Measurements from ENCODE around the gene THAP10. TPM values are rescaled to one million over a fixed set of nuclear protein-coding genes. Genes with fewer than 3 reads are reported as not detected.

Gene THAP10
- total RNA-seq, result not detected
- polyA plus RNA-seq (2013, experiment 1 of 2), result 0.11 TPM
- polyA plus RNA-seq (2013, experiment 2 of 2), result 0.24 TPM
- total RNA-seq, result 0 to 0.59 (median 0.07) reads per million in 172 experiments

DNA sequence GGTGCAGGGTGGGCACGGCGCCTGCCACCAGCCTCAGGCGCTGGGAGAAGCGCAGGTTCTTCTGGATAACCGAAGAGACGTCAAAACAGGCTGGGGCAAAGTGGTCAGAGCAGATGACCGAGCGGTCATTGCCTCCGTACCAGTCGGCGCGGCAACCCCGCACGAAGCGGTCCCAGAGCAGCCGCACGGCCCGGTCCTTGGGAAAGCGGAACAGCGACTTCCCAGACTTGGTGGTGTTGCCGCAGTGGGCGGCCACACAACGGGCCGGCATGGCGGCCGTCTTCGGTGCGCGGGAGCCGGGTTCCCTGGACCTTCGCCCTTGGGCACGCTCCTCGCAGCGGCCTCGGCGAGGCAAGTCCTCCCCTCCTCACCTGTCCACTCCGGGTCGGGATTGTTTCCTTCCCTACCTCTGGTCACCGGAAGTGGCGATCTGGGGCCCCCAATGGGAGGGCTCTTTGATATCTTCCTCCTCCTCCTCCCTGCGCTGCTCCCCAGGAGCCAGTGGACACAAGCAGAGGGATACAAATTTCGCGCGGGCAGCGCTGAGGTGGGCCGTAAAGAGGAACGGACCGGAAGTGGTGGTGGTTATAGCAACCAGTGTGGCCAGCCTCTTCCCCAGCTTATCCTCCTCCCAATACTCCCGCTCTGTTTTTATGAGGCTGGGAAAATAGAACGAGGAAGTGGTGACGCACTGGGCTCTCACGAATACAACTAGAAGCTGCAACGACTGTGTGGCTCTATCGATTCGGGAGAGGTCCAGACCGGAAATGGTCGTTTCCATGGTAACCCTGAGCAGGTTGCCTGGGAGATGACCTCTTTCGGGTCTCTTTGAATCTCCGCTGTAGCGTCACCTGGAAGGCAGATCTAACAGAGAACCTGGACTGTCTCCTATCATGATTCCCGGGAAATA, at the start of gene THAP10, which contains the start of gene LRRC49:
Gene THAP10 (minus strand): TSS at position 432 of the 910 bp plus-strand sequence. CDS start 161 bp downstream, at position 271.
Gene LRRC49 (plus strand): TSS at position 825 of the 910 bp plus-strand sequence. CDS start 69 bp downstream, at position 894.
- Histone ChIP-seq H3K36me3 (ENCODE audit: insufficient read depth, low read length) (no peaks in the 10 kb centered on the region), H3K4me1 (ENCODE audit: insufficient read depth, low read length) (peaks cover 17% of the 10 kb centered on the region), H3K9me3 (ENCODE audit: control insufficient read depth in 1 of 2, insufficient read depth in 1 of 2, low read length in 2 of 2) (peaks cover 0 to 8% of the 10 kb centered on the region in 2 experiments), H3K4me3 (ENCODE audit: low read length) (peak within 1 kb of the TSS; percentile 64), H3K27me3 (ENCODE audit: control insufficient read depth in 1 of 2, insufficient read depth in 2 of 2, low read length in 2 of 2) (peaks cover 22 to 46% of the 10 kb centered on the region in 2 experiments), H3K27ac (ENCODE audit: low read depth in 1 of 2, low read length in 2 of 2) (peak within 1 kb of the TSS in 1 of 2 donors; percentile 26)
- DNase-seq (peak in 7 of 14 experiments; percentile 2 to 75 (median 28)), ATAC-seq (ENCODE audit: poor library complexity) (no peak)
- Mint-ChIP-seq H3K36me3 (ENCODE audit: low read depth) (no peaks in the 10 kb centered on the region), H3K27ac (peak within 1 kb of the TSS; percentile 38), H3K9me3 (no peaks in the 10 kb centered on the region), H3K4me3 (peak within 1 kb of the TSS; percentile 84), H3K27me3 (peaks cover 76% of the 10 kb centered on the region), H3K4me1 (ENCODE audit: low read depth) (peaks cover 17% of the 10 kb centered on the region)
- TF ChIP-seq, protein P1, sequence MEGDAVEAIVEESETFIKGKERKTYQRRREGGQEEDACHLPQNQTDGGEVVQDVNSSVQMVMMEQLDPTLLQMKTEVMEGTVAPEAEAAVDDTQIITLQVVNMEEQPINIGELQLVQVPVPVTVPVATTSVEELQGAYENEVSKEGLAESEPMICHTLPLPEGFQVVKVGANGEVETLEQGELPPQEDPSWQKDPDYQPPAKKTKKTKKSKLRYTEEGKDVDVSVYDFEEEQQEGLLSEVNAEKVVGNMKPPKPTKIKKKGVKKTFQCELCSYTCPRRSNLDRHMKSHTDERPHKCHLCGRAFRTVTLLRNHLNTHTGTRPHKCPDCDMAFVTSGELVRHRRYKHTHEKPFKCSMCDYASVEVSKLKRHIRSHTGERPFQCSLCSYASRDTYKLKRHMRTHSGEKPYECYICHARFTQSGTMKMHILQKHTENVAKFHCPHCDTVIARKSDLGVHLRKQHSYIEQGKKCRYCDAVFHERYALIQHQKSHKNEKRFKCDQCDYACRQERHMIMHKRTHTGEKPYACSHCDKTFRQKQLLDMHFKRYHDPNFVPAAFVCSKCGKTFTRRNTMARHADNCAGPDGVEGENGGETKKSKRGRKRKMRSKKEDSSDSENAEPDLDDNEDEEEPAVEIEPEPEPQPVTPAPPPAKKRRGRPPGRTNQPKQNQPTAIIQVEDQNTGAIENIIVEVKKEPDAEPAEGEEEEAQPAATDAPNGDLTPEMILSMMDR (IDR thresholded peaks at IDR 0.05), result no peak
- intact Hi-C loops (cut with DNase I, micrococcal nuclease), result no loop called here
- ChIA-PET CTCF (no interaction called here), POLR2A (interaction anchor here (0.6 kb wide), 1 partner anchor 11 kb away, joined by 3 read pairs; no protein-coding TSS in a partner anchor)

DNA sequence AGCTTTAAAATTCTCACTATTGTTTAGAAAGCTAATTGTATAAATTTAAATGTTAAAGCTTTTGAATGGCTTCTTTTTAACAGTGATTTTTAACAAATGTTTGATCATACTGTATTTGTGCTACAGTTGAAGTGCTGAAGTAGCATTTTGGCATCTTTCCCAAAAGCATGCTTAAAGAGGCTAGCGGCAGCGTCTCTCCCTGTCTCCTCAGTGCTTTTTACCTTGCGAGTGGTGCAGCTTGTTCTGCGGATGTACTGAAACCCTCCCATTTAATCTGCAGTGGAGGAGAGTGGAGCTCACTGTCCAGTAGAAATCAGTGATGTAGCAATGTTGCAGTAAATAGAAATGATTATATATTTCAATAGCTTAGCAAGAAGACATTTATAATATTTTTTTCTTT, 44.1 kb upstream of the THAP10 start:
- ATAC-seq (ENCODE audit: poor library complexity) (no peak), DNase-seq (no peak)
- peaks cover 0 to 12% of the 10 kb centered on the region in 2 experiments for H3K27me3 ChIP-seq (ENCODE audit: control insufficient read depth in 1 of 2, insufficient read depth in 2 of 2, low read length in 2 of 2)
- H3K4me3 Mint-ChIP-seq, result no peak overlapping the region
- POLR2A ChIA-PET, result no interaction called here
- no peak overlapping the region for H3K4me3 ChIP-seq (ENCODE audit: low read length)
- CTCF ChIA-PET, result interaction anchor here (0.6 kb wide), 1 partner anchor 36 kb away, joined by 3 read pairs; no protein-coding TSS in a partner anchor
- no peak overlapping the region for H3K27ac ChIP-seq (ENCODE audit: low read depth in 1 of 2, low read length in 2 of 2)
- H3K4me1 ChIP-seq (ENCODE audit: insufficient read depth, low read length), result no peaks in the 10 kb centered on the region
- no peak overlapping the region for H3K27ac Mint-ChIP-seq
- no peaks in the 10 kb centered on the region for H3K9me3 Mint-ChIP-seq
- H3K36me3 Mint-ChIP-seq (ENCODE audit: low read depth), result no peaks in the 10 kb centered on the region
- no peaks in the 10 kb centered on the region for H3K9me3 ChIP-seq (ENCODE audit: control insufficient read depth in 1 of 2, insufficient read depth in 1 of 2, low read length in 2 of 2)
- H3K27me3 Mint-ChIP-seq, result peaks cover 40% of the 10 kb centered on the region
- TF ChIP-seq, protein P1 (IDR thresholded peaks at IDR 0.05), result no peak
- H3K36me3 ChIP-seq (ENCODE audit: insufficient read depth, low read length), result no peaks in the 10 kb centered on the region
- H3K4me1 Mint-ChIP-seq (ENCODE audit: low read depth), result no peaks in the 10 kb centered on the region
- intact Hi-C loops (cut with DNase I, micrococcal nuclease), result no loop called here

DNA sequence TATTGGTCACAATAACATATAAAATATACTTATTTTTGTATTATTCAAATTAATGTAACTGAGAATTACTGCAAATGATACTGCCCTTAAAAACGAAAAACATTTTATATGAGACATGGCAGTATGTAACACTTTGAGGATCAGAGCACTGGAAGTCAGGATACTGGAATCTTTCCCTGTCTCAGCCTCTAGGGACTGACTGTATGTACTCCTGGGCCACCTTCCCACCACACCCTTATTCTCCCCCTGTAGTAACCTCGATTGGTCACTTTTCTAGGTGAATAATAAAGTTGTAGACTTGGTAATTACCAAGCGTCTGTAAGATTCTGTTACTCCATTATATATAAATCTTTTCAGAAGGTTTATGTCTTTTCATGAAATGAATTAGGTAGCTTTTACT, 43.4 kb upstream of the THAP10 start:
- intact Hi-C loops (cut with DNase I, micrococcal nuclease), result no loop called here
- no peaks in the 10 kb centered on the region for H3K36me3 Mint-ChIP-seq (ENCODE audit: low read depth)
- DNase-seq (no peak), ATAC-seq (ENCODE audit: poor library complexity) (no peak)
- H3K27ac Mint-ChIP-seq, result no peak overlapping the region
- H3K4me3 ChIP-seq (ENCODE audit: low read length), result no peak overlapping the region
- TF ChIP-seq, protein P1 (IDR thresholded peaks at IDR 0.05), result no peak
- no peaks in the 10 kb centered on the region for H3K9me3 Mint-ChIP-seq
- no peaks in the 10 kb centered on the region for H3K9me3 ChIP-seq (ENCODE audit: control insufficient read depth in 1 of 2, insufficient read depth in 1 of 2, low read length in 2 of 2)
- no peaks in the 10 kb centered on the region for H3K36me3 ChIP-seq (ENCODE audit: insufficient read depth, low read length)
- no peaks in the 10 kb centered on the region for H3K4me1 ChIP-seq (ENCODE audit: insufficient read depth, low read length)
- H3K27me3 ChIP-seq (ENCODE audit: control insufficient read depth in 1 of 2, insufficient read depth in 2 of 2, low read length in 2 of 2), result peaks cover 0 to 7% of the 10 kb centered on the region in 2 experiments
- H3K4me1 Mint-ChIP-seq (ENCODE audit: low read depth), result no peaks in the 10 kb centered on the region
- ChIA-PET CTCF (no interaction called here), POLR2A (no interaction called here)
- H3K27ac ChIP-seq (ENCODE audit: low read depth in 1 of 2, low read length in 2 of 2), result no peak overlapping the region
- peaks cover 42% of the 10 kb centered on the region for H3K27me3 Mint-ChIP-seq
- no peak overlapping the region for H3K4me3 Mint-ChIP-seq
